HG03095 (cell line): ENCODE measurements around the gene CLASP1.

ENCODE experiments used
- ATAC-seq: cut with Tn5 transposase; IDR thresholded peaks from one replicate; pipeline ENCODE4 v1.9.1; 2021; ENCODE audit warnings: moderate library complexity; ENCODE audit not compliant: unreplicated experiment

CLASP1 gene

DNA sequence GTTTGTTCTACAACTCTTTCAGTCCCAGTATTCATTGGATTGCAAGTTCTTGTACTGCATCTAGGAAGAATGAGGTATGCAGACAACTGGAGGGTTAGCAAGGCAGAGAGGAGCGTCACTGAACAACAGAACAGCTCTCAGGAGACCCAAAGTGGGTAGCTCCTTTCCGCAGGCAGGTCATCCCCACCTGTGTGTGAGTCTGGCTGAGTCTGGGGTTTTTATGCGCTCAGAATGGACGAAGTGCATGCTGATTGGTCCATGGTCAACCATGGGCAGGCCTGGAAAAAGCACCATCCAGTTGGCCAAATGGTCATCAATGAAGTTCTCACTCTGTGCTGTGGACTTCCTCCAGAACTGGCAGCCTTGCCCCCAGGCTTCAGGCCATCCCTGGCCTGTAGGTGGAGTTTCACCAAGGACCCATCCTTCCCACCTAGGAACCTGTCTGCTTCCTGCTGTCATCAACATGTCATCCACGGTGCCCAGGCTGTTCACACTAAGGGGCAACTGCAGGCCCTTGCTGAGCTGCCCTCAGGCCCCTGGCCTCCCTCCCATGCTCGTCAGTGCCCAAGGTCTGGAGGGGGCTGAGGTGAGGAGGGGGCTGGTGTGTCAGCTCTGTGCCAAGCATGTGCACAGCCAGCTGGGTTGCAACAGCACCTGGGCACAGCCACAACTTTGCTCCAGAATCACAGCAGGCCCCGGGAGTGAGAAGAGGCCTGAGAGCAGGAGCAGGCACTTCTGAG, 353.2 kb downstream of the CLASP1 start:
- ATAC-seq, result no peak

DNA sequence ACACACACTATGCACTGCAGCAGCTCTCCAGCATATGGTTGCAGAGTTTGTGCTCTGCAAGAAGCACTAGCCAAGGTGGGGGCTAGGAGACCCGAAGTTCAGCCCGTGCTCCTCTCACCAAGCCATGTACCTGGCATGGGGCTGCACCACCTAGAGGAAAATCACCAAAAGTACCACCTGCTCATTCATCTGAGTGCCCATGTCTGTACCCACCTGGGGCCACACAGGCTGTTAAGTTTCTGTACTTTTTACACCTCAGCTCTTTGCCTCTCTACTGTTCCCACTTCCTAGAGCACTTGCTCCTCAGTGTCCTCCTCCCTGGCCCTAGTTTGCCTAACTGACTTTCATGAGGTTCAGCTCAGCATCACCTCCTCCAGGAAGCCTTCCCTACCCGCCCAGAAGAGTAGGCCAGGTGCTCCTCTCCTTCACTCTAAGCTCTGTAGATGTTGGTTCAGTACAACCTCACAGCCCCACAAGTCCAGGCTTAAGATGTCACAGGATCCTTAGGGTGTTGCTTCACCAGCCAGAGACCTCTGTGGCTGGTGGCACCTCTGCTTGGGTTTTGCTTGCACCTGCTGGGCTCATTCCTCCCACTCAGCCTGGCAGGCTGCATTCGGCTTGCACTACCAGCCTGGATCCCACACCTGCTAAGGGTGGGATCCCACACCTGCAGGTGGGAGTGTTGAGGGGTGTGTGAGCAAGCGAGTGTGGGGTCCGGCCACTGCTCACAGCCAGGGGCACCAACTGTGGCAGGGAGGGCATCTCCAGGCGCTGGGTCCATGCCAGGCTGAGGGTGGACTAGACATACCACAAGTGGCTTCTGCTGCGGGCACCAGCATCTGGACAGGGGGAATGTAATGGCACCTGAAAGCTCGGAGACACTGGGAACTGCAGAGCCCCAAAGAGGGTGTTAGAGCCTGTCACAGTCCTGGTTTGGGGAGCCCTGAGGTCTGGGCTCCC, 354.1 kb downstream of the CLASP1 start:
- ATAC-seq, result no peak

DNA sequence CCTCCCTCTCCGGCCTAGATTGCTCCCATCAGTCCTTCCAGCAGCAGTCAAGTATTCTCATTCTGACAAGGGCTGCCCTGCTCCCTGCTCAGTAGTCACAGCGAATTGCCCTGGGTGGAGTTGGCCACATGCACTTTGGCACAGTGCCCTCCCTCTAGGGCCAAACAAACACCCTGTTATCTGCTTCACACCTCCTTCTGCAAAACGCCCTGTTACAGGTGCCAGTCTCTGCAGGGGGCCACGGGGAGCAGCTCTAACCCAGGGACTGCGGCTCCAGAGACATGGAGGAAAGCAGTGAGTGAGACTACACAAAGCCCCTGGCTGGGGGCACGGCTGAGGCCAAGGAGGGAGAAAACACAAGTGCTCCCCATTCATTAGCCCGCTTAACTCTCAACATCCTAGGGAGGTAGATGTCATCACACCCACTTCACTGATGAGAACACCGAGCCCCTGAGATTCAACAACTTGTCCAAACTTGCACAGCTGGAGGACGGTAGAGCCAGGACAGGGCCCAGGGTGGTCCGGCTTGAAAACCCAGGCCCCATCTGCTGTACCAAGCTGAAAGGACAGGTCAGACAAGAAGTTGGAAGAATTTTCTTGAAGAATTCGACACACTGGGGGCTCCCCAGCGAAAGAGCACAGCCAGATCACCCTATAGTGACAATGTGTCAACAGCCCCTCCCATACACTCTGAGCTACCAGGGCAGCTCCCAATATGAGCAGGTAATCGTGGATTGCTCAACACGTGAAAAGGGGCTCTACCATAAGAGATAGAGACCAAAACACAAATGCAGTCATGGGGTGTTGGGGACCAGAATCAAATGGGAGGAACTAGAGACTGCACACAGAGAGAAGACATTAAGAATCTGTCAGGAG, 355.6 kb downstream of the CLASP1 start:
- ATAC-seq, result no peak

DNA sequence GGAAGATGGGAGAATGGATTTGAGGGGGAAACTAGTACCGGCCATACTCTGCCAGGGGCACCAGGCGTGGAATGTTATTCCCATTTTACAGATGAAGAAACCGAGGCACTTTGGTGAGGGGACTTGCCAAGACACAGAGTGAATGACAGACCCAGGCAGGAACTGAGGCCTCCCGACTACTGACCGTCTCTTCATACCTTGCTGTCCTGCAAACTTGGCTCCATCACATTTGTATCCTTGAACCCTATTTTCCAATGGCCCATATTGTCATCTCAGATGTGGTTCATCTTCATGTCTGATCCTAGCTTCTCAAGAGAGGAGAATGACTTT, 358.0 kb downstream of the CLASP1 start:
- ATAC-seq, result no peak

DNA sequence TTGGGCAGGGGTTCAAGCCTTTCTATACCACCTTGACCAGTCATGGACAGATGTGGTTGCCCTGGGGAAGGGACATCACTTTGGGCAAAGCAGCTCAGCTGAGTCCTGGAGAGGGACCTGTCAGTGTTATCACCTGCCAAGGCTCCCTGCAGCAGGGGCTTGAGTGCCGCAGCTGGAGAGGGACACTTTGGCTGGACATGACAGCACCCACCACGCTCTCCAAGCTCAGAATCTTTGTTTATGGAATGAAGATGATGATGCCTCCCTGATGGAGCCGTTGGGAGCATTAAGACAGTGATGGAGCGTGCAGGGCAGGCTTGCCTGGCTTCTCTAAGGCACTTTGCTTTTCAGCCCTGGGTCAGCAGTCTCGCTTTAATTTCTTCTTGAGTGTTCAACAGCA, 360.0 kb downstream of the CLASP1 start:
- ATAC-seq, result no peak

DNA sequence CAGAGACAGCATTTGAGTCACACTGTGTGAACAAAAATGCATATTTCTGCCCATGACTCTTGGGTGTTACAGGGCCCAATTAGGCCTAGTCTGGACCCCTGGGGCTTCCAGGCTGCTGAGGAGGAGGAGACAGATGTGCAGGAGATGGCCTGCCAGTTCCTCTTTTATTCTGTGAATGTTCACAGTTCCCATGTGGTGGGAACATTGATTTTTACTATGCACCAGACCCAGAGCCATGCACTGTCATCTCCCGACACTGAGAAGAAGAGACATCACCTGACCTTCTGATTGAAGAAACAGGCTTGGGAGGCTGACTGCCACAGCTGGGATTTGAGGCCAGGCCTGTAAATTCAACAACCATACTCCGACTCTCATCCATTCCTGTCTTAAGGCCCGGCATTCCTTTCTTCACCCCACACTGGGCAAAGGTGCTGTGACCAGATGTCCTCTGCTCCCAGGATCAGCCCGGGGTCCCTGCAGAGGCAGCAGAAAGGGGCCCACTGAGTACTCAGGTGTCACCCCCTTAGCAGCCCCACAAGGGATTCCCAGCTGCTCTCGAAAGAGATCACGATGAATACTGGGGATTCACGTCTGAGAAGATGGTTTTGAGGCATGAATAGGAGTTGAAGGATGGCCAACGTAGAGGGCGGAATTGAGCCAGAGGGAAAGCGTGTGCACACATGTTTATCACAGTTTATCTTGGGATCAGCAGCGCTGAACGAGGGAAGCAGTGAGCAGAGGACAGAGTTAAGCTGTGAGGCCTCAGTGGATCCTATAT, 360.6 kb downstream of the CLASP1 start:
- ATAC-seq, result no peak

DNA sequence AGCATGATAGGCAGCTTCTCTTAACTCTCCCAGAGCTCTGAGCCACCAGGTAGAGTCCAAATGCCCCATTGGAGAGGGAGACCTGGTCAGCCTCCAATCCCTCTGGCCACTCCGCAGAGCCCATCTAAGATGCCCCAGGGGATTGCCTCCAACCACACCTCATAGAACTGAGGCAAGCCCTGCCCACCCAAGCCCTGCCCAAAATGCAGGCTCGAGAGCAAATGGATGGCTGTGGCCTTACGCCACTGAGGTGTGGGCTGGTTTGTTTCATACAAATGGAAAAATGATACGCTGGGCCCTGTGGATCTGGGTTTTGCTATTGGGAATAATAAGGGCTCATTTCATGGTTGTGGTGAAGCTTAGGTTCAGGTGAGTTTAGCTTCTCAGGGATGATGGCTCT, 361.3 kb downstream of the CLASP1 start:
- no peak for ATAC-seq
